Measurements from ENCODE around the gene LRRC56. TPM values are rescaled to one million over a fixed set of nuclear protein-coding genes. Genes with fewer than 3 reads are reported as not detected.

LRRC56 gene
- total RNA-seq, 4 donors from 2014 or later = 2.3 to 8.4 (median 3.1) TPM

DNA sequence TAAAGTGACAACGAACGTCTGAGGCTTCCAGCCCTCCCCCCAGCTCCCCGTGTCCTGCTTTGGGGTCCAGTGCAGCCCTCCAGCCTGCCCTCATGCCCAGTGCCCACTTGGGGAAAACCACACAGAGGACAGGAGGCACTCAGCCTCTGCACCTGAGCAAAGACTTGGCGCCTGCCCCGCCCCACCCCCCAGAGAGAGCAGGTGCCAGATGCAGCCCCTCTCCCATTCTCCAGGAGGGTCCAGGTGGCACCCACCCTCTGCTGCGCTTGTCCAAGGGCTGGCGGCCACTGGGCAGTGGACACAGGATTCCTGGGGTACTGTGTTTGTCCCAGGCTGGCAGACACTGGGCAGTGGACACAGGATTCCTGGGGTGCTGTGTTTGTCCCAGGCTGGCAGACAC lies 46.0 kb upstream of the LRRC56 start:
- no peak overlapping the region for H3K4me3 ChIP-seq
- intact Hi-C loops (cut with DNase I; ENCODE audit: low total_unique reads) (no loop called here), in situ Hi-C loops (cut with MboI; ENCODE audit: low pct_ligation_motif_present in 1 of 4, low pct_unique_long_range_greater_than_20kb in 1 of 4, low sequenced_read_pairs in 3 of 4) (no loop called here)
- no peak for TF ChIP-seq EP300 (IDR thresholded peaks at IDR 0.05; ENCODE audit: low read depth)
- no peak for TF ChIP-seq POLR2AphosphoS5 (IDR thresholded peaks at IDR 0.05)
- TF ChIP-seq, protein P1, sequence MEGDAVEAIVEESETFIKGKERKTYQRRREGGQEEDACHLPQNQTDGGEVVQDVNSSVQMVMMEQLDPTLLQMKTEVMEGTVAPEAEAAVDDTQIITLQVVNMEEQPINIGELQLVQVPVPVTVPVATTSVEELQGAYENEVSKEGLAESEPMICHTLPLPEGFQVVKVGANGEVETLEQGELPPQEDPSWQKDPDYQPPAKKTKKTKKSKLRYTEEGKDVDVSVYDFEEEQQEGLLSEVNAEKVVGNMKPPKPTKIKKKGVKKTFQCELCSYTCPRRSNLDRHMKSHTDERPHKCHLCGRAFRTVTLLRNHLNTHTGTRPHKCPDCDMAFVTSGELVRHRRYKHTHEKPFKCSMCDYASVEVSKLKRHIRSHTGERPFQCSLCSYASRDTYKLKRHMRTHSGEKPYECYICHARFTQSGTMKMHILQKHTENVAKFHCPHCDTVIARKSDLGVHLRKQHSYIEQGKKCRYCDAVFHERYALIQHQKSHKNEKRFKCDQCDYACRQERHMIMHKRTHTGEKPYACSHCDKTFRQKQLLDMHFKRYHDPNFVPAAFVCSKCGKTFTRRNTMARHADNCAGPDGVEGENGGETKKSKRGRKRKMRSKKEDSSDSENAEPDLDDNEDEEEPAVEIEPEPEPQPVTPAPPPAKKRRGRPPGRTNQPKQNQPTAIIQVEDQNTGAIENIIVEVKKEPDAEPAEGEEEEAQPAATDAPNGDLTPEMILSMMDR (IDR thresholded peaks at IDR 0.05) = no peak
- no peak for TF ChIP-seq POLR2A (IDR thresholded peaks at IDR 0.05)
- 92 to 100% methylated on average over 1 to 6 of the region's 7 CpGs for WGBS, 2 donors (ENCODE audit: low coverage in 1 of 2)
- no peak for DNase-seq
- H3K27ac ChIP-seq = no peak overlapping the region
- no peaks in the 10 kb centered on the region for H3K27me3 ChIP-seq
- peaks cover 0 to 5% (median 2%) of the 10 kb centered on the region in 4 donors for H3K36me3 ChIP-seq
- H3K4me1 ChIP-seq = peaks cover 0 to 5% (median 3%) of the 10 kb centered on the region in 4 donors
- no peaks in the 10 kb centered on the region for H3K9me3 ChIP-seq

DNA sequence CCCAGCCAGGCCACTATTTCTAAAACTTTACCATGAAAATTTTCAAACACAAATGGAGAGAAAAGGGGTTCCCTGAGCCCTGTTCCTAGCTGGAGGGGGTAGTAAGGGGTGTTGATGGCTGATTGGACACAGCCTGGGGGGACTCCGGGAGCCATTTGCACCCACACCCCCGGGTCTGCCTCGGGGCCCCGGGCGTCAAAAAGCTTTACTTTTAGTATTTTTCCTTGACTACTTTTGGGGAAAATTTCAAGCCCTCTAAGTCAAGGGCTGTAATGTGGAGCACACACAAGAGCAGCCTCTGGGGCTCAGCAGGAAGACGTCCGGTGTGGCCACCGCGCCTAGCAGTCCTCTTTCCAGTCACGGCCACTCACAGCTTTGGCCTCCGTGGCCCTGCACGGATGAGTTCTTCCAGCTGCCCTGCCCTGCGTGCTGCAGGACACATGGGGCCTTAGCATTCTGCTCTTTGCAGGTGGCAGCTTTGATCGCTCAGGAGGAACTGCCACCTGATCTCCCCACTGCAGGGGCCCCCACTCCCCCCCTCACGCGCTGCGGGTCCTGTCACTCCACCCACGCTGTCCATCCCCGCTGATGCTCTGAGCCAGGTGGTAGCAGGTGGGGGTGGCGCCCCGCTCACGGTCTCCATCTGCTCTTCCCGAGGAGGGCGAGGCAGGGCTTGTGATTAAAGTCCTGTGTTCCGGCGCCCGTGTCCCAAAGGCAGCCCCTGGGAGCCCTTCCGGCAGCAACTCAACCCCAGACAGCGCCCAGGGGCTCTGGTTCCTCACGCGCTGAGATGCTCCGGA lies 44.7 kb upstream of the LRRC56 start:
- WGBS, 2 donors (ENCODE audit: low coverage in 1 of 2) = 80% methylated on average over 23 of the region's 32 CpGs; no CpG with 5 or more reads in 1 of the 2 donors
- peaks cover 0 to 5% (median 2%) of the 10 kb centered on the region in 4 donors for H3K4me1 ChIP-seq
- peaks cover 0 to 5% (median 5%) of the 10 kb centered on the region in 4 donors for H3K36me3 ChIP-seq
- no peak for DNase-seq
- H3K27me3 ChIP-seq = no peaks in the 10 kb centered on the region
- H3K9me3 ChIP-seq = no peaks in the 10 kb centered on the region
- H3K27ac ChIP-seq = no peak overlapping the region
- no peak for TF ChIP-seq EP300 (IDR thresholded peaks at IDR 0.05; ENCODE audit: low read depth)
- TF ChIP-seq POLR2A (IDR thresholded peaks at IDR 0.05) = no peak
- TF ChIP-seq, protein P1 (IDR thresholded peaks at IDR 0.05) = no peak
- no peak for TF ChIP-seq POLR2AphosphoS5 (IDR thresholded peaks at IDR 0.05)
- in situ Hi-C loops (cut with MboI; ENCODE audit: low pct_ligation_motif_present in 1 of 4, low pct_unique_long_range_greater_than_20kb in 1 of 4, low sequenced_read_pairs in 3 of 4) (no loop called here), intact Hi-C loops (cut with DNase I; ENCODE audit: low total_unique reads) (no loop called here)
- no peak overlapping the region for H3K4me3 ChIP-seq

DNA sequence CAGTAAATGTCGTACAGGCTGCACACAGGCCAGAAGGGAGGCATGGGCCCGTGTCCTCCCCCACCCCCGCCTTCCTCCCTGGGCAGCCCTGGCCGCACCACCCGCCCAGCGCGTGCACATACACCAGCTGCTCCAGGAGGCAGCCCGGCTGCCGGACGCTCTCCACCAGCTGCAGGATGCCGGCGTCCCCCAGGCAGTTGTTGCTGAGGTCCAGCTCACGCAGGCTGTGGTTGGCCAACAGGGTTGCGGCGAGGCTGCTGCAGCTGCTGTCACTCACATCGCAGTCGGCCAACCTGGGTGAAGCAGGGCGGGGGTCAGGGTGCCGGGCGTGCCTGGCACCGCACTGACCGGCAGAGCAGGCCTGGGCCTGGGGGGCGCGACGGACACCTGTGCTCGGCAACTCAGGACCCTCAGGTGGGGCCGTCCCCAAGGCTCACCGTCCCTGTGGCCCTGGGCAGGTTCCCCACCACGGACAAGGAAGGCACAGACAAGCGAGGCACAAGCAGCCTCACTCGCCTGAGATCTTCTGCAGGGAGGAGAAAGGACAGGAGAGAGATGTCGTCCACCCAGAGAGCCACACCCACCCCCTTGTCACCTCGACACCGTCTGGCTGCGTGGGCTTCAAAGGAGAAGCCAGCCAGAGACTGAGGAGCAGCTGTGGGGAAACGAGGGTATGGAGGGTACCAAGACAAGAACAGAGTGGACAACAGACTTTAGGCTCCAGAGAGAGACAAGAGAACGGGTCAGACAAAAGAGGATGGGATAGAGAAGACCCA lies 42.4 kb upstream of the LRRC56 start:
- intact Hi-C loops (cut with DNase I; ENCODE audit: low total_unique reads) = no loop called here

More for the DNA sequence above, 42.4 kb upstream of the LRRC56 start:
- 89% methylated on average over 30 of the region's 37 CpGs; no CpG with 5 or more reads in 1 of the 2 donors for WGBS, 2 donors (ENCODE audit: low coverage in 1 of 2)
- Histone ChIP-seq H3K36me3 (peaks cover 0 to 28% (median 16%) of the 10 kb centered on the region in 4 donors), H3K9me3 (no peaks in the 10 kb centered on the region), H3K4me1 (no peaks in the 10 kb centered on the region), H3K27me3 (no peaks in the 10 kb centered on the region), H3K4me3 (no peak overlapping the region), H3K27ac (no peak overlapping the region)
- in situ Hi-C loops (cut with MboI; ENCODE audit: low pct_ligation_motif_present in 1 of 4, low pct_unique_long_range_greater_than_20kb in 1 of 4, low sequenced_read_pairs in 3 of 4) = no loop called here
- TF ChIP-seq, protein P1 (IDR thresholded peaks at IDR 0.05) = no peak
- TF ChIP-seq EP300 (IDR thresholded peaks at IDR 0.05; ENCODE audit: low read depth) (no peak), POLR2AphosphoS5 (IDR thresholded peaks at IDR 0.05) (no peak), POLR2A (IDR thresholded peaks at IDR 0.05) (no peak)
- DNase-seq = no peak

All from transverse colon (tissue), 4 donors.